A549 (cell line): Measurements from ENCODE around the gene PCBP4. TPM values are rescaled to one million over a fixed set of nuclear protein-coding genes. Genes with fewer than 3 reads are reported as not detected.

Source experiments
- ATAC-seq, 2 experiments: fragments of 200-7000 bp in 1 of 2; fragments of >200 bp in 1 of 2; cut with Nextera tagmentation in 1 of 2; cut with Tn5 transposase in 1 of 2; 3 replicates each; pipeline versions ENCODE4 v1.8.0 to v1.9.1; 2018 to 2020; ENCODE audit warnings: mild to moderate bottlenecking in 1 of 2, moderate library complexity in 1 of 2
- CTCF ChIA-PET: fragments of 300-600 bp; sonication (Branson Sonifier 250); formaldehyde crosslinking; extraction: SDS; loops from one replicate; lab custom pipeline; 2021; ENCODE audit warnings: antibody characterized with exemption, inconsistent platforms; lab: Yijun Ruan, JAX
- POLR2A ChIA-PET: fragments of 350-600 bp; formaldehyde crosslinking; extraction: SDS; loops from one replicate; lab custom pipeline; 2021; ENCODE audit warnings: antibody characterized with exemption, inconsistent platforms; lab: Yijun Ruan, JAX
- DNase-seq, 2 experiments: peaks; one replicate each; pipeline versions ENCODE4 v3.0.0 to v3.0.0-alpha.2; 2011 to 2016; ENCODE audit warnings: low read depth in 1 of 2, low spot score in 1 of 2
- FAIRE-seq: peaks from 2 replicates; lab custom pipeline; 2011; peaks lifted over from hg19 to GRCh38; lab: Jason Lieb, UNC
- H3K27ac ChIP-seq, 2 experiments: fragments of >200 bp; sonication (Bioruptor Twin); formaldehyde crosslinking; 3 replicates each; pipeline ENCODE4 v1.5.1; 2016 to 2017
- H3K4me1 ChIP-seq: fragments of >200 bp; sonication (Bioruptor Twin); formaldehyde crosslinking; 3 replicates; pipeline ENCODE4 v1.6.1; 2016
- H3K4me2 ChIP-seq: fragments of >200 bp; sonication (Bioruptor Twin); formaldehyde crosslinking; 3 replicates; pipeline ENCODE4 v1.6.1; 2016
- H3K4me3 ChIP-seq: fragments of >200 bp; sonication (Bioruptor Twin); formaldehyde crosslinking; 3 replicates; pipeline ENCODE4 v1.5.1; 2016
- H3K9me3 ChIP-seq: fragments of >200 bp; sonication (Bioruptor Twin); formaldehyde crosslinking; 3 replicates; pipeline ENCODE4 v1.6.1; 2016
- CBX8 ChIP-seq: fragments of 200-600 bp; sonication (generic); IDR thresholded peaks from 2 replicates; pipeline ENCODE4 v1.6.1; 2016
- CEBPB ChIP-seq, 2 experiments: fragments of >200 bp in 1 of 2; sonication (Bioruptor Twin) in 1 of 2; formaldehyde crosslinking in 1 of 2; IDR thresholded peaks; 2 replicates each; pipeline ENCODE4 v1.6.1; 2012 to 2016
- CHD2 ChIP-seq: fragments of 150-350 bp; IDR thresholded peaks from 2 replicates; pipeline ENCODE4 v1.6.1; 2014; ENCODE audit warnings: low read length; ENCODE audit not compliant: partially characterized antibody
- EHMT2 ChIP-seq: fragments of 200-600 bp; sonication (generic); IDR thresholded peaks from 2 replicates; pipeline ENCODE4 v1.6.1; 2016; ENCODE audit warnings: antibody characterized with exemption, low read depth, mild to moderate bottlenecking, moderate library complexity
- HDAC2 ChIP-seq: fragments of 200-600 bp; sonication (generic); IDR thresholded peaks from 2 replicates; pipeline ENCODE4 v1.6.1; 2016
- HMGXB4 ChIP-seq: fragments of 250-450 bp; sonication (Bioruptor Pico); IDR thresholded peaks from 2 replicates; pipeline ENCODE4 v1.5.0; 2021; ENCODE audit warnings: mild to moderate bottlenecking, moderate library complexity, borderline replicate concordance
- HOXA7 ChIP-seq: fragments of 250-450 bp; sonication (Bioruptor Pico); IDR thresholded peaks from 2 replicates; pipeline ENCODE4 v1.5.0; 2020; ENCODE audit warnings: mild to moderate bottlenecking, moderate library complexity
- HOXB13 ChIP-seq: fragments of 250-450 bp; sonication (Bioruptor Pico); IDR thresholded peaks from 2 replicates; pipeline ENCODE4 v1.5.0; 2020; ENCODE audit warnings: low read depth, mild to moderate bottlenecking, moderate library complexity
- KDM5A ChIP-seq: fragments of 200-600 bp; sonication (generic); IDR thresholded peaks from 2 replicates; pipeline ENCODE4 v1.6.1; 2016; ENCODE audit warnings: antibody characterized with exemption, mild to moderate bottlenecking
- MAFK ChIP-seq: fragments of 450-650 bp; IDR thresholded peaks from 2 replicates; pipeline ENCODE4 v1.6.1; 2014; ENCODE audit not compliant: partially characterized antibody
- MAZ ChIP-seq: fragments of 150-350 bp; IDR thresholded peaks from 2 replicates; pipeline ENCODE4 v1.6.1; 2014; ENCODE audit warnings: antibody characterized with exemption, low read depth, low read length, borderline replicate concordance
- MYC ChIP-seq: IDR thresholded peaks from 2 replicates; pipeline ENCODE4 v1.6.1; 2012; ENCODE audit warnings: mild to moderate bottlenecking, inconsistent platforms, low read length, improper control_type of control experiment, borderline replicate concordance
- NFE2L2 ChIP-seq: fragments of 150-350 bp; conservative IDR thresholded peaks from 2 replicates; pipeline ENCODE4 v1.6.1; 2014; ENCODE audit warnings: low read length
- NPAS2 ChIP-seq: fragments of 250-450 bp; sonication (Bioruptor Pico); IDR thresholded peaks from 2 replicates; pipeline ENCODE4 v1.8.0; 2022; ENCODE audit warnings: mild to moderate bottlenecking, moderate library complexity, borderline replicate concordance
- PBX3 ChIP-seq: IDR thresholded peaks from 2 replicates; pipeline ENCODE4 v1.6.1; 2012
- PHF8 ChIP-seq: fragments of 200-600 bp; sonication (generic); IDR thresholded peaks from 2 replicates; pipeline ENCODE4 v1.6.1; 2016; ENCODE audit warnings: low read depth, mild to moderate bottlenecking, antibody characterized with exemption, moderate library complexity, borderline replicate concordance
- RAD21 ChIP-seq, 2 experiments: fragments of >200 bp in 1 of 2; sonication (Bioruptor Twin) in 1 of 2; formaldehyde crosslinking in 1 of 2; IDR thresholded peaks in 1 of 2; conservative IDR thresholded peaks in 1 of 2; 2 replicates in 1 of 2; 3 replicates in 1 of 2; pipeline ENCODE4 v1.6.1; 2012 to 2018; ENCODE audit warnings: inconsistent platforms in 1 of 2
- REST ChIP-seq: fragments of 200-600 bp; sonication (generic); IDR thresholded peaks from 2 replicates; pipeline ENCODE4 v1.6.1; 2016; ENCODE audit warnings: antibody characterized with exemption, mild to moderate bottlenecking, moderate library complexity
- SMC3 ChIP-seq: fragments of >200 bp; sonication (Bioruptor Twin); formaldehyde crosslinking; IDR thresholded peaks from 3 replicates; pipeline ENCODE4 v1.6.1; 2018; ENCODE audit warnings: inconsistent platforms
- SREBF2 ChIP-seq: fragments of 450-650 bp; IDR thresholded peaks from 2 replicates; pipeline ENCODE4 v1.6.1; 2014; ENCODE audit warnings: mild to moderate bottlenecking, moderate library complexity
- USF2 ChIP-seq: fragments of 450-650 bp; IDR thresholded peaks from 2 replicates; pipeline ENCODE4 v1.6.1; 2014; ENCODE audit warnings: antibody characterized with exemption
- ZC3H11A ChIP-seq: fragments of 450-650 bp; IDR thresholded peaks from 2 replicates; pipeline ENCODE4 v1.6.1; 2014; ENCODE audit warnings: antibody characterized with exemption, mild to moderate bottlenecking
- ZFP36 ChIP-seq: fragments of 450-650 bp; IDR thresholded peaks from 2 replicates; pipeline ENCODE4 v1.6.1; 2014; ENCODE audit warnings: borderline replicate concordance; ENCODE audit not compliant: partially characterized antibody
- ZSCAN20 ChIP-seq: fragments of 250-450 bp; sonication (Bioruptor Pico); IDR thresholded peaks from 2 replicates; pipeline ENCODE4 v1.8.0; 2022; ENCODE audit warnings: mild to moderate bottlenecking, moderate library complexity
- WGBS: methylation state at CpG from one replicate; pipeline ENCODE4 v1.1.6; 2017; ENCODE audit errors: missing lambda C conversion rate; 5-methylcytosine and 5-hydroxymethylcytosine counted together
- polyA plus RNA-seq, 4 experiments: library from polyadenylated mRNA; depleted of rRNA in 3 of 4; stranded (reverse); fragments of >200 nt; fragmentation: RNase III in 1 of 4; extraction: RNeasy Plus Mini Kit Qiagen cat#74134 plus additional on column Dnase treatment in 1 of 4; gene quantifications; 2 replicates in 3 of 4; 3 replicates in 1 of 4; pipeline ENCODE4 v1.2.3, GENCODE V29; 2011 to 2017

The PCBP4 gene
- polyA plus RNA-seq, 2 of the 4 experiments (the other 2 are of a cell fraction) = 8.6 to 10.9 TPM

- no peak for FAIRE-seq
Measured at GRCh38 chr3:51997172-51997571, 29.9 kb upstream of the PCBP4 start.

GRCh38 chr3:51995346-51996163 lies 28.3 kb upstream of the PCBP4 start, which contains the start of gene RPL29:
RPL29 (minus strand) TSS chr3:51995895; CDS start chr3:51995461, 434 bp downstream.
- FAIRE-seq = no peak
- Histone ChIP-seq H3K4me2 (peak within 1 kb of the TSS; percentile 98), H3K27ac (peak within 1 kb of the TSS; percentile 92 to 97), H3K9me3 (no peaks in the 10 kb centered on the region), H3K4me3 (peak within 1 kb of the TSS; percentile 90), H3K4me1 (peaks cover 31% of the 10 kb centered on the region; the same call in 2 of the 3 replicates)
- peak; percentile 91 to 94 for ATAC-seq
- CTCF ChIA-PET = interaction anchor here (0.6 to 2.7 kb wide), 9 partner anchors 13 to 168 kb away, joined by 3 to 13 read pairs (median 3); partner anchors contain the start of genes ABHD14B, DUSP7 and PARP3
- POLR2A ChIA-PET = interaction anchor here (0.6 to 1.3 kb wide), 17 partner anchors 9 to 403 kb away, joined by 3 to 32 read pairs (median 4); partner anchors contain the start of genes ABHD14B, ACY1, DUSP7 and PARP3
- DNase-seq = peak; percentile 88 to 92
- under 1% methylated on average over 25 of the region's 40 CpGs for WGBS
- no peak for TF ChIP-seq ZFP36
- no peak for TF ChIP-seq CBX8
- no peak for TF ChIP-seq ZC3H11A
- TF ChIP-seq USF2 = no peak
- TF ChIP-seq MYC = peak; percentile 86
- TF ChIP-seq ZSCAN20 (CRISPR knock-in tag) = no peak
- TF ChIP-seq CEBPB (IDR thresholded peaks at IDR 0.05) = no peak
- TF ChIP-seq SREBF2 = no peak
- no peak for TF ChIP-seq HDAC2
- TF ChIP-seq CHD2 = no peak
- no peak for TF ChIP-seq MAFK
- no peak for TF ChIP-seq MAZ
- peak; percentile 46; the same call in 1 of the 2 replicates for TF ChIP-seq PBX3
- 0 out of 2 replicates have a peak, but pooled peaks have one; percentile 15 for TF ChIP-seq REST
- TF ChIP-seq RAD21 (conservative IDR thresholded peaks at IDR 0.05 in 1 of 2, IDR thresholded peaks at IDR 0.05 in 1 of 2) = 0 out of 5 replicates have a peak, but pooled peaks of 1 of the 2 experiments have one; percentile 10
- peak; percentile 81; the same call in 1 of the 2 replicates for TF ChIP-seq PHF8

More at GRCh38 chr3:51997172-51997571, 29.9 kb upstream of the PCBP4 start:
- CTCF ChIA-PET = interaction anchor here (0.6 to 2.2 kb wide), 4 partner anchors 57 to 126 kb away, joined by 3 to 8 read pairs (median 5); partner anchors contain the start of gene DUSP7
- H3K9me3 ChIP-seq = no peaks in the 10 kb centered on the region
- no peak for TF ChIP-seq KDM5A
- TF ChIP-seq USF2 = no peak
- TF ChIP-seq MYC = no peak
- no peak for TF ChIP-seq ZSCAN20 (CRISPR knock-in tag)
- TF ChIP-seq EHMT2 = no peak
- no peak for TF ChIP-seq NPAS2 (CRISPR knock-in tag)
- no peak for TF ChIP-seq ZFP36
- no peak for TF ChIP-seq HMGXB4 (CRISPR knock-in tag)
- TF ChIP-seq HOXA7 (CRISPR knock-in tag) = no peak
- TF ChIP-seq MAFK = no peak
- TF ChIP-seq SMC3 = no peak
- no peak for TF ChIP-seq HOXB13 (CRISPR knock-in tag)
- no peak for TF ChIP-seq NFE2L2
- TF ChIP-seq ZC3H11A = no peak
- TF ChIP-seq MAZ = no peak
- DNase-seq (no peak), ATAC-seq (no peak)
- H3K4me3 ChIP-seq = no peak overlapping the region
- peaks cover 30% of the 10 kb centered on the region; the same call in 2 of the 3 replicates for H3K4me1 ChIP-seq
- 49% methylated on average over 2 of the region's 2 CpGs for WGBS
- H3K4me2 ChIP-seq = no peak overlapping the region
- POLR2A ChIA-PET = no interaction called here
- no peak overlapping the region for H3K27ac ChIP-seq
